A549 (cell line): ENCODE measurements around the gene GTF3C5. TPM values are rescaled to one million over a fixed set of nuclear protein-coding genes. Genes with fewer than 3 reads are reported as not detected.
A peak's percentile ranks its signal among the peaks of the same experiment; 100 is the strongest.

Source experiments
- ATAC-seq, 2 experiments: fragments of 200-7000 bp in 1 of 2; fragments of >200 bp in 1 of 2; cut with Nextera tagmentation in 1 of 2; cut with Tn5 transposase in 1 of 2; 3 replicates each; pipeline versions ENCODE4 v1.8.0 to v1.9.1; 2018 to 2020; ENCODE audit warnings: mild to moderate bottlenecking in 1 of 2, moderate library complexity in 1 of 2
- CTCF ChIA-PET: fragments of 300-600 bp; sonication (Branson Sonifier 250); formaldehyde crosslinking; extraction: SDS; loops from one replicate; lab custom pipeline; 2021; ENCODE audit warnings: antibody characterized with exemption, inconsistent platforms; lab: Yijun Ruan, JAX
- POLR2A ChIA-PET: fragments of 350-600 bp; formaldehyde crosslinking; extraction: SDS; loops from one replicate; lab custom pipeline; 2021; ENCODE audit warnings: antibody characterized with exemption, inconsistent platforms; lab: Yijun Ruan, JAX
- DNase-seq, 2 experiments: peaks; one replicate each; pipeline versions ENCODE4 v3.0.0 to v3.0.0-alpha.2; 2011 to 2016; ENCODE audit warnings: low read depth in 1 of 2, low spot score in 1 of 2
- FAIRE-seq: peaks from 2 replicates; lab custom pipeline; 2011; peaks lifted over from hg19 to GRCh38; lab: Jason Lieb, UNC
- H3K27ac ChIP-seq, 2 experiments: fragments of >200 bp; sonication (Bioruptor Twin); formaldehyde crosslinking; 3 replicates each; pipeline ENCODE4 v1.5.1; 2016 to 2017
- H3K4me1 ChIP-seq: fragments of >200 bp; sonication (Bioruptor Twin); formaldehyde crosslinking; 3 replicates; pipeline ENCODE4 v1.6.1; 2016
- H3K4me2 ChIP-seq: fragments of >200 bp; sonication (Bioruptor Twin); formaldehyde crosslinking; 3 replicates; pipeline ENCODE4 v1.6.1; 2016
- H3K4me3 ChIP-seq: fragments of >200 bp; sonication (Bioruptor Twin); formaldehyde crosslinking; 3 replicates; pipeline ENCODE4 v1.5.1; 2016
- H3K9me3 ChIP-seq: fragments of >200 bp; sonication (Bioruptor Twin); formaldehyde crosslinking; 3 replicates; pipeline ENCODE4 v1.6.1; 2016
- BCL3 ChIP-seq: fragments of >200 bp; sonication (Bioruptor Twin); formaldehyde crosslinking; IDR thresholded peaks from 3 replicates; pipeline ENCODE4 v1.6.1; 2016
- CBX8 ChIP-seq: fragments of 200-600 bp; sonication (generic); IDR thresholded peaks from 2 replicates; pipeline ENCODE4 v1.6.1; 2016
- CHD2 ChIP-seq: fragments of 150-350 bp; IDR thresholded peaks from 2 replicates; pipeline ENCODE4 v1.6.1; 2014; ENCODE audit warnings: low read length; ENCODE audit not compliant: partially characterized antibody
- CHD4 ChIP-seq: fragments of 200-600 bp; sonication (generic); IDR thresholded peaks from 2 replicates; pipeline ENCODE4 v1.6.1; 2016; ENCODE audit warnings: antibody characterized with exemption, mild to moderate bottlenecking, borderline replicate concordance
- E2F6 ChIP-seq: IDR thresholded peaks from 2 replicates; pipeline ENCODE4 v1.6.1; 2012; ENCODE audit warnings: low read depth, borderline replicate concordance
- EHF ChIP-seq: fragments of 250-450 bp; sonication (Bioruptor Pico); IDR thresholded peaks from 2 replicates; pipeline ENCODE4 v1.5.0; 2020; ENCODE audit warnings: mild to moderate bottlenecking
- FOSL2 ChIP-seq, 2 experiments: fragments of 450-650 bp in 1 of 2; fragments of >200 bp in 1 of 2; sonication (Bioruptor Twin) in 1 of 2; formaldehyde crosslinking; IDR thresholded peaks; 2 replicates each; pipeline versions ENCODE4 v1.5.0 to v1.6.1; 2016 to 2020; ENCODE audit warnings: mild to moderate bottlenecking in 1 of 2, moderate library complexity in 1 of 2
- GATA3 ChIP-seq: IDR thresholded peaks from 2 replicates; pipeline ENCODE4 v1.6.1; 2012; ENCODE audit warnings: borderline replicate concordance
- HOXA7 ChIP-seq: fragments of 250-450 bp; sonication (Bioruptor Pico); IDR thresholded peaks from 2 replicates; pipeline ENCODE4 v1.5.0; 2020; ENCODE audit warnings: mild to moderate bottlenecking, moderate library complexity
- HOXB13 ChIP-seq: fragments of 250-450 bp; sonication (Bioruptor Pico); IDR thresholded peaks from 2 replicates; pipeline ENCODE4 v1.5.0; 2020; ENCODE audit warnings: low read depth, mild to moderate bottlenecking, moderate library complexity
- HOXB5 ChIP-seq: fragments of 250-450 bp; sonication (Bioruptor Pico); IDR thresholded peaks from 2 replicates; pipeline ENCODE4 v1.5.0; 2020; ENCODE audit warnings: mild to moderate bottlenecking, moderate library complexity
- JUN ChIP-seq, 2 experiments: fragments of >200 bp; sonication (Bioruptor Twin); formaldehyde crosslinking; IDR thresholded peaks; 2 replicates in 1 of 2; 3 replicates in 1 of 2; pipeline ENCODE4 v1.6.1; 2016 to 2017
- KDM1A ChIP-seq: fragments of 200-600 bp; sonication (generic); IDR thresholded peaks from 2 replicates; pipeline ENCODE4 v1.6.1; 2016; ENCODE audit warnings: low read depth, mild to moderate bottlenecking
- KDM5A ChIP-seq: fragments of 200-600 bp; sonication (generic); IDR thresholded peaks from 2 replicates; pipeline ENCODE4 v1.6.1; 2016; ENCODE audit warnings: antibody characterized with exemption, mild to moderate bottlenecking
- MAX ChIP-seq: IDR thresholded peaks from 2 replicates; pipeline ENCODE4 v1.6.1; 2012
- NPAS2 ChIP-seq: fragments of 250-450 bp; sonication (Bioruptor Pico); IDR thresholded peaks from 2 replicates; pipeline ENCODE4 v1.8.0; 2022; ENCODE audit warnings: mild to moderate bottlenecking, moderate library complexity, borderline replicate concordance
- NR3C1 ChIP-seq: fragments of >200 bp; sonication (Bioruptor Twin); formaldehyde crosslinking; IDR thresholded peaks from 3 replicates; pipeline ENCODE4 v1.6.1; 2017
- PBX3 ChIP-seq: IDR thresholded peaks from 2 replicates; pipeline ENCODE4 v1.6.1; 2012
- PHF8 ChIP-seq: fragments of 200-600 bp; sonication (generic); IDR thresholded peaks from 2 replicates; pipeline ENCODE4 v1.6.1; 2016; ENCODE audit warnings: low read depth, mild to moderate bottlenecking, antibody characterized with exemption, moderate library complexity, borderline replicate concordance
- POLR2A ChIP-seq: IDR thresholded peaks from 2 replicates; pipeline ENCODE4 v1.6.1; 2012; ENCODE audit warnings: mild to moderate bottlenecking, low read length
- RAD21 ChIP-seq, 2 experiments: fragments of >200 bp in 1 of 2; sonication (Bioruptor Twin) in 1 of 2; formaldehyde crosslinking in 1 of 2; IDR thresholded peaks in 1 of 2; conservative IDR thresholded peaks in 1 of 2; 2 replicates in 1 of 2; 3 replicates in 1 of 2; pipeline ENCODE4 v1.6.1; 2012 to 2018; ENCODE audit warnings: inconsistent platforms in 1 of 2
- RARB ChIP-seq: fragments of 250-450 bp; sonication (Bioruptor Pico); IDR thresholded peaks from 2 replicates; pipeline ENCODE4 v1.8.0; 2021; ENCODE audit warnings: mild to moderate bottlenecking, moderate library complexity
- RNF2 ChIP-seq: fragments of 200-600 bp; sonication (generic); IDR thresholded peaks from 2 replicates; pipeline ENCODE4 v1.6.1; 2016; ENCODE audit warnings: low read depth, mild to moderate bottlenecking, antibody characterized with exemption, moderate library complexity, borderline replicate concordance
- SREBF2 ChIP-seq: fragments of 450-650 bp; IDR thresholded peaks from 2 replicates; pipeline ENCODE4 v1.6.1; 2014; ENCODE audit warnings: mild to moderate bottlenecking, moderate library complexity
- ZC3H11A ChIP-seq: fragments of 450-650 bp; IDR thresholded peaks from 2 replicates; pipeline ENCODE4 v1.6.1; 2014; ENCODE audit warnings: antibody characterized with exemption, mild to moderate bottlenecking
- whole genome bisulfite sequencing: methylation state at CpG from one replicate; pipeline ENCODE4 v1.1.6; 2017; ENCODE audit errors: missing lambda C conversion rate; 5-methylcytosine and 5-hydroxymethylcytosine counted together
- polyA plus RNA-seq, 4 experiments: library from polyadenylated mRNA; depleted of rRNA in 3 of 4; stranded (reverse); fragments of >200 nt; fragmentation: RNase III in 1 of 4; extraction: RNeasy Plus Mini Kit Qiagen cat#74134 plus additional on column Dnase treatment in 1 of 4; gene quantifications; 2 replicates in 3 of 4; 3 replicates in 1 of 4; pipeline ENCODE4 v1.2.3, GENCODE V29; 2011 to 2017

The GTF3C5 gene
- polyA plus RNA-seq, 2 of the 4 experiments (the other 2 are of a cell fraction): 57.2 to 80.3 TPM

- H3K9me3 ChIP-seq: no peaks in the 10 kb centered on the region
- H3K4me2 ChIP-seq: no peak overlapping the region
- H3K27ac ChIP-seq: no peak overlapping the region
- DNase-seq: no peak
- ATAC-seq: peak in 1 of 2 experiments; percentile 8; a peak in 1 of 6 replicates
- H3K4me3 ChIP-seq: no peak overlapping the region
- 0 out of 3 replicates have a peak, but pooled peaks cover 3% of the 10 kb centered on the region for H3K4me1 ChIP-seq
- WGBS: 88% methylated on average over 7 of the region's 7 CpGs
- POLR2A ChIA-PET: no interaction called here
- CTCF ChIA-PET: interaction anchor here (0.7 to 5.5 kb wide), 5 partner anchors 9 to 88 kb away, joined by 3 to 45 read pairs (median 4); no protein-coding TSS in a partner anchor
- no peak for FAIRE-seq
- TF ChIP-seq JUN (IDR thresholded peaks at IDR 0.05) (no peak), HOXB5 (CRISPR knock-in tag) (no peak), POLR2A (no peak), CBX8 (no peak), PBX3 (no peak), RNF2 (no peak), NR3C1 (no peak), EHF (CRISPR knock-in tag) (no peak), CHD2 (no peak), MAX (no peak), HOXB13 (CRISPR knock-in tag) (no peak), SREBF2 (no peak), CHD4 (no peak), HOXA7 (CRISPR knock-in tag) (no peak), NPAS2 (CRISPR knock-in tag) (no peak), FOSL2 (IDR thresholded peaks at IDR 0.05) (no peak), FOSL2 (CRISPR knock-in tag; IDR thresholded peaks at IDR 0.05) (no peak)
- TF ChIP-seq, all 56 proteins: peak for 0
These were observed 27.3 kb downstream of the GTF3C5 start for GRCh38 chr9:133058071-133058470.

- 85% methylated on average over 12 of the region's 12 CpGs for WGBS
- TF ChIP-seq GATA3: no peak
- no peak for TF ChIP-seq JUN (IDR thresholded peaks at IDR 0.05)
- TF ChIP-seq E2F6: no peak
- TF ChIP-seq HOXB5 (CRISPR knock-in tag): no peak
- TF ChIP-seq HOXB13 (CRISPR knock-in tag): no peak
- TF ChIP-seq BCL3: no peak
- TF ChIP-seq PHF8: no peak
- TF ChIP-seq RAD21 (conservative IDR thresholded peaks at IDR 0.05 in 1 of 2, IDR thresholded peaks at IDR 0.05 in 1 of 2): no peak
- no peak for TF ChIP-seq KDM5A
- no peak for TF ChIP-seq RARB (CRISPR knock-in tag)
- TF ChIP-seq CHD4: no peak
- no peak for TF ChIP-seq ZC3H11A
- TF ChIP-seq KDM1A: no peak
- Histone ChIP-seq H3K4me3 (no peak overlapping the region), H3K9me3 (no peaks in the 10 kb centered on the region), H3K4me1 (0 out of 3 replicates have a peak, but pooled peaks cover 3% of the 10 kb centered on the region), H3K27ac (no peak overlapping the region), H3K4me2 (no peak overlapping the region)
- DNase-seq (no peak), FAIRE-seq (no peak), ATAC-seq (no peak)
- CTCF ChIA-PET: interaction anchor here (0.7 to 5.5 kb wide), 3 partner anchors 10 to 88 kb away, joined by 3 to 45 read pairs (median 9); no protein-coding TSS in a partner anchor
- POLR2A ChIA-PET: no interaction called here
These were observed 27.9 kb downstream of the GTF3C5 start for GRCh38 chr9:133058550-133059320.
